CD4-positive, alpha-beta T cell treated with Interleukin-4 for 4 hours (primary cell): ENCODE results near the gene ALDOB.

ENCODE experiments used
- DNase-seq: peaks from one replicate; pipeline ENCODE4 v3.0.0-alpha.2; 2020

The ALDOB gene

GRCh38 chr9:101453776-101454570 lies 18.4 kb upstream of the ALDOB start:
- DNase-seq = no peak

- DNase-seq = no peak
These were observed 15.9 kb upstream of the ALDOB start for GRCh38 chr9:101451498-101451897.

- no peak for DNase-seq
These were observed 15.4 kb upstream of the ALDOB start for GRCh38 chr9:101450931-101451330.

GRCh38 chr9:101449071-101449721 lies 13.6 kb upstream of the ALDOB start:
- peak; percentile 23 for DNase-seq

DNA sequence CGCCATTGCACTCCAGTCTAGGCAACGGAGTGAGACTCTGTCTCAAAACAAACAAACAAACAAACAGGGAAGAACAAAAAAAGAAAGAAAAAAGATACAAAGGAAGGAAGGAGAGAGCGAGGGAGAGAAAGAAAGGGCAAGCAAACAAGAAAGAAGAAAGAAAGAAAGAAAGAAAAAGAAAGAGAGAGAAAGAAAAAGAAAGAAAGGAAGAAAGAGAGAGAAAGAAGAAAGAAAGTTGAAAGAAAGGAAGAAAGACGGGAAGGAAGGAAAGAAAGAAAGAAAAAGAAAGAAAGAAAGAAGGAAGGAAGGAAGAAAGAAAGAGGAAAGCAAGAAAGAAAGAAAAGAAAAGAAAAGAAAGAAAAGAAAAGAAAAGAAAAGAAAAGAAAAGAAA lies 13.1 kb upstream of the ALDOB start:
- DNase-seq = no peak

- DNase-seq = no peak
These were observed 11.2 kb upstream of the ALDOB start for GRCh38 chr9:101446732-101447131.

GRCh38 chr9:101445353-101446029 lies 9.9 kb upstream of the ALDOB start:
- DNase-seq = no peak

DNA sequence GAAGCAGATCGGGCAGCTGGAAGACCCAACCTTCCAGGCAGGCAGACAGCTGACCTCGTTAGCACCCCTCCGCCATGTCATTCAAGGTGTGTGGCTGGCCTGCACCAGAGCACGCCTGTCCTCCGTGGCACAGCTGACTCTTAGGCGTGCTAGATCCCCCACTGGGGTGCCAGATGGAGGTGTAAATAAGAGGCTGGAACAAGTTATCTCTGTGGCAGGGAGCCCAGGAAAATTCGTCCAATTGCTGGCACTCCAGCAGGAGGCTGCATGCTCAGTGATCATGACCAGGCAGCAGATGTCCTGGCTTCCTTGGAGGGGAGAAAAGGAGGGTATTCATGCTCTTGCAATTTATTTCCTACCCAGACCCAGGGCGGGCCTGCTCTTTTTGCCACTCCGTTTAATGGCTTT lies 7.8 kb upstream of the ALDOB start:
- no peak for DNase-seq

DNA sequence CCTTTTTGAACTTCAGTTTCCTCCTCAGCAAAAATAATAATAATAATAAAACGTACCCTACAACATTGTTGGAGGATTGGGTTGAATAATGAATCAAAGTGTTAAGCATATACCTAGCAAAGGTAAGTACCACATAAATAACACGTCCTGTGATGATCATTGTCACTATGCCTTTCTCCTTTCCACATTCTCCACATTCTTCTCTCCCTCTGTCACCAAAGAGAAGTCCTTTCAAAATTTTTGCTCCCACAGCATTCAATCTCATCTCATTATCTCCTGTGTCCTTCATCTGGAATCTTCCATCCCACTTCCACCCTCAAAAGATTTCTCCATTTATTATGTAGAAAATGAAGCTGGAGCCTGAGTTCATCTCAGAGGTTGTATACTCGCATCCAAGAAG lies 7.2 kb upstream of the ALDOB start:
- DNase-seq = no peak

- no peak for DNase-seq
These were observed 6.7 kb upstream of the ALDOB start for GRCh38 chr9:101442318-101442717.

- DNase-seq = no peak
These were observed 5.2 kb upstream of the ALDOB start for GRCh38 chr9:101440714-101441230.

DNA sequence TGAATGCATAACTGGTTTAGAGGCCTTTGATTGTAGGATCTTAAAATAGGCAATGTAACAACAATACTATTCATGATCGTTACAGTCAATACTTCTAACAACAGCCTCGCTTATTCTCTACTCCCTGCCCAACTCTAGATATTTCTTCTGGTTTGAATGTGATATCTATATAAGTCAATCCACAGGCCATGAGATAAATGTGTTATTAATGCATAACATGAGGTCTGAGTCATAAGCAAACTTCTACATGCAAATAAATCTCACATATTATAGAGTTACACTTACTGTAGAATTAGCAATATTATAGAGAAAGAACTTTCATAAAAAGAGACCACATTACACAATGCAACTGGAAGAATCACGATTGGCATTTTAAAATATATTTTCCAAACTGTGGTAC lies 2.9 kb upstream of the ALDOB start:
- DNase-seq = no peak

DNA sequence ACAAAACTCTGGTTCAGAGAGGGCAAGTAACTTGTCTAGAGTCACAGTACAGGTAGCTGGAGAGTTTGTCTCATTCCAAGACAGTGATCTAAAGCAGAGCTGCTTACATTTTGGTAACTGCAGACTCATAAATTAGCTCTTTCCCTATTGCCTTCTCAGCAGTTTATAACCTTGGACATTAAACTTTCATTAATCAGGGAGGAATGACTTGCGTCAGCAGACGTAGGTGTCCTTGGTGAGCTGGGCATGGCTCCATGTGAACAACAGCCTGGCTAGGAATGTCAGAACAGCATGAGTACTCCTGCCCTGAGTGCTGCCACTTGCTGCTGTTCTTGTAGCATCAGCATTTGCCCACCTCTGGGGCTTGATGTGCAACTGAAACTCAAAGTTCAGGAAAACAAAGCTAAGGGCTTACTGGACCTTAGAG lies 2.2 kb upstream of the ALDOB start:
- no peak for DNase-seq

DNA sequence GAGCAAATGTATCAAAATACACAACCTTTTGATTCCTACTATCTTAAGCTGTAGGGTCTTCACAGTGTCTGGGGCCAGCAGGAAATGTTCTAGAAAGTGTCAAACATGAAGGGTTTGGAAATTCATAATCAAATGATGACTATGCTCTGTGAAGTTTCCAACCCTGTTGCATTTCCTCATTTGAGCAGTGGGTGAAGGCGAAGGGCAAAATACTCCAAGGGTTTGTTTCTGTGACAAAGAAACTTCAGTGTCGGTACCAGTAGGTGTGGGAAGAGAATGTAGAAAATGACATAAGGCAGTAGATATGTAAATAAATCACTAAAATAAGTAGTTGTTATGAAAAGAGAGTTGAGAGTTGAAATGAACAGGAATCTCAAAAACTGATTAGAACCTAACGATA lies 576 bp downstream of the ALDOB start:
- DNase-seq = no peak

DNA sequence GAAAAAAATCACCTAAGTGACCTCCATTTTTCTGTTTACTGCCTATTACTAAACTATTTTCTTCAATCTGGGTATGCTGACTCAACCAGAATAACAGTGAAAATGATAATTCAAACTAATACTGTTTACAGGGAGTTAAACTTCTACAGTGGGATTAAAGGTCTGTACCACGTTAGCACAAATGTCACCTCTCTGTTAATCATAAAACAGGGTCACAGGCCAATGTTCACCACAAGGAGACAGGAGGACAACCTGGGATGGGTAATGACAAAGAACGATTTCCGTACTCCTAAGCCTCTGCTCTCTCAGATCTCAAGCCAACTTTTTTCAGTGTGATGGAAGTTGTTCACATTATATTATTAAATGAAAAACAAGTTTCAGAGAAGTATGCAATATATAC lies 2.3 kb downstream of the ALDOB start:
- DNase-seq = no peak

GRCh38 chr9:101432740-101433139 lies 2.8 kb downstream of the ALDOB start:
- DNase-seq = no peak

GRCh38 chr9:101432171-101432570 lies 3.4 kb downstream of the ALDOB start:
- no peak for DNase-seq

DNA sequence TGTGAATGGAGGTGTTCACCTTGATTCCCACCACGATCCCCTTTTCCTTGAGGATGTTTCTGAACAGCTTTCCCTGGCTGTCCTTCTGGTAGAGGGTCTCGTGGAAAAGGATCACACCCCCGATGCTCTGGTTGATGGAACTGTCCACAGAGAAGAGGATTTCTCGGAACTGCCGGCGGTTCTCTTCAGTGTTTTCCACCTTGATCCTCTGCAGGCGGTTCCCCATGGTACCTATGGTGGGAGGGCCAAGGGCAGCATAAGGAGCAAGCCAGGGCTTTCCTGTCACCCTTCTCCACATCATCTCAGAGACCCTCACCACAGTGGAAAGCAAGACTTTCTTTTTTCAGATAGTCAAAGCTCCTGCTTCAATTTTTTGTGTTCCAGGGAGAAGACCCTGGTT lies 5.8 kb downstream of the ALDOB start:
- no peak for DNase-seq

DNA sequence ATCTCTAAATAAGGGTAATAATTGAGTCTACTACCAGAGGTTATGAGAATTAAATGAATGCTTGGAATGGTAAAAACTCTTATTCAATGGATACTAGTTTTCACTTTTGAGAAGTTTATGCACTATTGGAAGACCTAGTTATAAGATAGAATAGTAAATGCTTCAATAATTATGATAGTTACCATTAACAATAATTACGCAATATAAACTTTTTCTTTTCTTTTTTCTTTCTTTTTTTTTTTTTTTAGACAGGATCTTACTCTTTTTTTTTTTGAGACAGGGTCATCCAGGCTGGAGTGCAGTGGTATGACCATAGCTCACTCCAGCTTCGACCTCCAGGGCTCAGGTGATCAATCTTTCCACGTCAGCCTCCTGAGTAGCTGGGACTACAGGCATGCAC lies 6.7 kb downstream of the ALDOB start:
- DNase-seq = no peak

- DNase-seq = no peak
These were observed 7.5 kb downstream of the ALDOB start for GRCh38 chr9:101427957-101428655.

DNA sequence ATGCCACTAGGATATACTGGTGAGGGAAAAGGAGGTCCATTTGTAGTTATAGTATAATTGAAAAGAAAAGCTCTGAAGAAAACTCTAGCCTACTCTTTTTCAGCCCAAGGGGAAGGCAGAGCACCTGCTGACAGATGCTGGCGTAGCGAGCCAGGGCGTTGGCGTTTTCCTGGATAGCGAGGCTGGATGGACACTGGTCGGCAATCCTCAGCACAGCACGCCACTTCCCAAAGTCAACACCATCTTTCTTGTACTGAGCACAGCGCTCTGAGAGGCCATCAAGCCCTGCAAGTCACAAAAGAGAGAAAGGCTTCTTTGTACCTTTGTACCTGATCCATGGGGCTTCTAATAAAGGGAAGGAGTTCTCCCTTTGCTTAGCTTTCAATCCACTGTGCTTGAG lies 8.2 kb downstream of the ALDOB start:
- no peak for DNase-seq

DNA sequence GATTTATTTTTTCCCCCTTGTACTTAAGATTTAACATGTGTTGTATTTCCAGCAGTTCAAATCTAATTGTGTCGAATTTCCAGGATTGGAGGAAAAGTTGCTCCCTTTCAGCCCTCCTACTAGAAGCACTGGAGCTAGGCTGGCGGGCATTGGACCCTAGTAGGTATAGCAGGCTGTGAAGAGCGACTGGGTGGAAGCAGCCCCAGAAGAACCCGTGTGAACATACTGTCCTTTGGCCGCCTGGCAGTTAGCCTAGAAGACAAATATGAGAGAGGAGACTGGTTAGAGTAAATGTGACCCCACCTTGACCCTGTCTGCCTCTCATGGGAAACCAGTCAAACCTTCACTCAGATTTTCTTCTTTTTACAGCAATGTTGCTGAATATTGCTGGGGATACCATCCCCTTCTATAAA lies 13.9 kb downstream of the ALDOB start:
- no peak for DNase-seq

DNA sequence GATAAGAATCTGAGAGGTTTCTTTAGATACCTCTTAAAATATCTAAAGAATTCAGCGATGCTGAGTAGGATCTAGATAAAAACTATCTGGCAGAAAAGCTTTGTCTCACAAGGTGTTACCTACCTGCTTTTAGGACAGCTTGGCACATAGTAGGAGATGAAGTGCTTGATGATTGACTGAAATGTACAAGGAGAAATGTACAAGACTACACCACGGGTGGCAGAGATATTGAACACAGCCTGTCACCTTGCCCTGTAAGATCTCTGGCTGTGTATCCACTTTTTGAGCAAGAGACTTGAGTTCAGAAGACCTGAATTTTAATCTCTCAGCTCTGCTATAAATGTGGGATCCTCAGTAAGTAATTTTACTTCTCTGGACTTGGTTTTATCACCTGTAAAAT lies 15.7 kb downstream of the ALDOB start:
- DNase-seq = no peak
